Ishikawa (cell line): Measurements from ENCODE around the gene SMPD3.

Experiments used
- CEBPB ChIP-seq: IDR thresholded peaks from 2 replicates; pipeline ENCODE4 v1.6.1; 2012
- CREB1 ChIP-seq: IDR thresholded peaks from 2 replicates; pipeline ENCODE4 v1.6.1; 2012; ENCODE audit warnings: low read depth
- EGR1 ChIP-seq: IDR thresholded peaks from 2 replicates; pipeline ENCODE4 v1.6.1; 2012
- EP300 ChIP-seq: IDR thresholded peaks from 2 replicates; pipeline ENCODE4 v1.6.1; 2012; ENCODE audit warnings: borderline replicate concordance
- FOXM1 ChIP-seq: IDR thresholded peaks from 2 replicates; pipeline ENCODE4 v1.6.1; 2012; ENCODE audit warnings: low read depth, borderline replicate concordance
- MAX ChIP-seq: IDR thresholded peaks from 2 replicates; pipeline ENCODE4 v1.6.1; 2012
- NFIC ChIP-seq: IDR thresholded peaks from 2 replicates; pipeline ENCODE4 v1.6.1; 2012
- RAD21 ChIP-seq: IDR thresholded peaks from 2 replicates; pipeline ENCODE4 v1.6.1; 2012; ENCODE audit warnings: low read depth
- REST ChIP-seq: IDR thresholded peaks from 2 replicates; pipeline ENCODE4 v1.6.1; 2012; ENCODE audit warnings: low read depth, mild to moderate bottlenecking
- TAF1 ChIP-seq: IDR thresholded peaks from 2 replicates; pipeline ENCODE4 v1.6.1; 2012; ENCODE audit warnings: low read depth, mild to moderate bottlenecking
- TCF12 ChIP-seq: IDR thresholded peaks from 2 replicates; pipeline ENCODE4 v1.6.1; 2012; ENCODE audit warnings: low read depth
- TEAD4 ChIP-seq: IDR thresholded peaks from 2 replicates; pipeline ENCODE4 v1.6.1; 2012
- USF1 ChIP-seq: IDR thresholded peaks from 2 replicates; pipeline ENCODE4 v1.6.1; 2012
- YY1 ChIP-seq: IDR thresholded peaks from 2 replicates; pipeline ENCODE4 v1.6.1; 2012; ENCODE audit warnings: low read depth
- ZBTB7A ChIP-seq: IDR thresholded peaks from 2 replicates; pipeline ENCODE4 v1.6.1; 2012; ENCODE audit warnings: low read depth

SMPD3 gene

GRCh38 chr16:68423771-68424170 lies 24.5 kb downstream of the SMPD3 start:
- no peak for TF ChIP-seq CREB1
- no peak for TF ChIP-seq CEBPB
- no peak for TF ChIP-seq EGR1
- no peak for TF ChIP-seq FOXM1
- no peak for TF ChIP-seq RAD21
- TF ChIP-seq ZBTB7A: no peak
- no peak for TF ChIP-seq EP300
- no peak for TF ChIP-seq TAF1
- TF ChIP-seq REST: no peak
- TF ChIP-seq TEAD4: no peak
- no peak for TF ChIP-seq USF1

- no peak for TF ChIP-seq EGR1
- no peak for TF ChIP-seq MAX
- no peak for TF ChIP-seq TCF12
- TF ChIP-seq REST: no peak
- no peak for TF ChIP-seq CREB1
- no peak for TF ChIP-seq TAF1
- TF ChIP-seq CEBPB: no peak
- TF ChIP-seq FOXM1: no peak
- no peak for TF ChIP-seq USF1
- no peak for TF ChIP-seq EP300
- no peak for TF ChIP-seq TEAD4
- no peak for TF ChIP-seq ZBTB7A
- no peak for TF ChIP-seq RAD21
- no peak for TF ChIP-seq NFIC
Measured at GRCh38 chr16:68422396-68422960, 25.8 kb downstream of the SMPD3 start.

GRCh38 chr16:68421076-68421475 lies 27.2 kb downstream of the SMPD3 start:
- TF ChIP-seq EGR1: no peak
- TF ChIP-seq ZBTB7A: no peak
- no peak for TF ChIP-seq USF1
- no peak for TF ChIP-seq CREB1
- TF ChIP-seq MAX: no peak

GRCh38 chr16:68420366-68420942 lies 27.9 kb downstream of the SMPD3 start:
- TF ChIP-seq RAD21: no peak
- no peak for TF ChIP-seq FOXM1
- TF ChIP-seq USF1: no peak
- TF ChIP-seq EP300: no peak
- no peak for TF ChIP-seq YY1
- no peak for TF ChIP-seq TAF1
- TF ChIP-seq TCF12: no peak
- no peak for TF ChIP-seq MAX

GRCh38 chr16:68417711-68418301 lies 30.5 kb downstream of the SMPD3 start:
- TF ChIP-seq EP300 (peak; percentile 54; the same call in 1 of the 2 replicates), TCF12 (peak; percentile 78), CEBPB (no peak), MAX (peak; percentile 40), TEAD4 (peak; percentile 32; the same call in 1 of the 2 replicates), NFIC (peak; percentile 81)
